Inferior parietal cortex (tissue), 1 donor: ENCODE measurements around the gene C11orf21.

Experiments used
- DNase-seq: peaks from one replicate; pipeline ENCODE4 v3.0.0-alpha.2; 2016; ENCODE audit errors: extremely low spot score

Gene C11orf21

DNA sequence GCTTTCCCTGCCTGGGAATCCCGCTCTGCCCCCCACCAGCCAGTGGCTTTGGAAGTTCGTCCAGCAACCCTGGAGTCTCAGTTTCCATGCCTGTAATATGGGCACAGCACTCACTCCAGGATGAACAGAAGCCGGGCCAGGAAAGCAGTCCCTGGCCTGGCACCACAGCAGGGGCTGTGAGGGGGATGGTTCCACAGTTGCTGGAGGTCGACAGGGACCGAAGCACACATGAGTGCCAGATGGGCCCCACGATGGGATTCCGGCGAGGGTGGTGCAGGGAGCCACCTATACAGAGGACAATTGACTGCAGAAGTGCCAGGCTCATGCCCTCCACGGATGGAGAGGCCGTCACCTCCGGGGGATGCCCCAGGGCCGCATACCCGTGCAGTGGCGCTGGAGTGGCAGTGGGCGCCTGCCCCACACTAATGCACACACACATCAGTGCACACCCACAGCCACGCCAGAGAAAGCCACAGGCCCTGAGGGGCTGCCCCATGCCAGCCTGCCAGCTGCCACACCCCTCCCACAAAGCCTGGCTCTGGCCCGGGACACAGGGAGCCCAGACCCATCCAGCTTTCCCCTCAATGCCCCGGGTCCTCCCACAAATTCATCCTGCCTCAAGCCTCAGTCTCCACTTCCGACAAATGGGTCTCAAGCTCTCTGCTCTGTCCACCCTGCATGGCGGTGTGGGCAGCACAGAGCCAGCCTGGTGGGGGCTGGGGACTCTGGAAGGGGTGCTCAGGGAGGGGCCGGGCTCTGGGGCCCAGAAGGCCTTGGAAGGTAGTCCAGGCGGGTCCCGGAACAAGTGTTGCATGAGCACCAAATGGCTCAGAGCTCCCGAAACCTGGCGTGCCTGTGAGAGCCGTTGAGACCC is 41.0 kb downstream of the C11orf21 start:
- DNase-seq: no peak

DNA sequence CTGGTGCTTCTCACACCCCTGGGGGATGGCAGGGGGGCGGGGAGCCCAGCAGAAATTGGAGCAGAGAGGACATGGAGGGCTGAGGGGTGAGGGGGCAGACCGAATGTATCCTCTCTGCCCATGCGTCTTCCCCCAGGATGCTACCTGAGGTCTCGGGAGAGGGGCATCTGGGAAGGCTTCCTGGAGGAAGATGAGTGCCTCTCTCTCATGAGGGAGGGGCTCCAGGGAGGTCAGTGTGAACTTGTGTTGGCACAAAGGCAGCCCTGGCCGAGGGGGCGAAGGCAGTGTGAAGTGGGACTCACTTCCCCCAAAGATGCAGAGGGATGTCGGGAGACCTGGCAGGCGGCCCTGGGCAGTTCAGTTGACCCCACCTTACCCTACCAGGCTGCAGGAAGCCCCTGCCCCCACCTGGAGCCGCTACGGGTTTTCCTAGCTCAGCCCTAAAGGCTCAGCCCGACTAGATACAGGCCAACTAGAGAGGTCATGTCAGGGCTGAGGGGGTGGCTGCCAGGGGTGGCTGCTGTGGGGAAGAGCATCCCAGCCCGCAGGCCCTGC is 41.7 kb downstream of the C11orf21 start:
- no peak for DNase-seq

DNA sequence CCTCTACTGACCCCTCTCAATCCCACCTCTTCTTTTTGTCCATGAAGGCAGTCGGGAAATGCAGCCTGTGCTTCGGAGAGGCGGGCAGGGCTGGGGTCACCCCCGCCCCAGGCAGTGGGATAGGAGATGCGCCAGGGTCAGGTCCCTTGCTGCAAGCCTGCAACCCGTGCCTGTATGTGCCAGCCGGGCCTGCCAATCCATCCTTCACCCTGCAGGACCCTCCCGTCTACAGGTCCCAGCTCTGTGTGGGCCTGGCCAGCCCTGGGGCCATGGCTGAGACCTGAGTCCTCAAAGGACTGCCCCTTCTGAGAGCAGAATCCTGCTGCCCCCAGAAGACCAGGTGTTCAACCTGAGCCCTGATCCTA is 42.3 kb downstream of the C11orf21 start:
- DNase-seq: no peak

DNA sequence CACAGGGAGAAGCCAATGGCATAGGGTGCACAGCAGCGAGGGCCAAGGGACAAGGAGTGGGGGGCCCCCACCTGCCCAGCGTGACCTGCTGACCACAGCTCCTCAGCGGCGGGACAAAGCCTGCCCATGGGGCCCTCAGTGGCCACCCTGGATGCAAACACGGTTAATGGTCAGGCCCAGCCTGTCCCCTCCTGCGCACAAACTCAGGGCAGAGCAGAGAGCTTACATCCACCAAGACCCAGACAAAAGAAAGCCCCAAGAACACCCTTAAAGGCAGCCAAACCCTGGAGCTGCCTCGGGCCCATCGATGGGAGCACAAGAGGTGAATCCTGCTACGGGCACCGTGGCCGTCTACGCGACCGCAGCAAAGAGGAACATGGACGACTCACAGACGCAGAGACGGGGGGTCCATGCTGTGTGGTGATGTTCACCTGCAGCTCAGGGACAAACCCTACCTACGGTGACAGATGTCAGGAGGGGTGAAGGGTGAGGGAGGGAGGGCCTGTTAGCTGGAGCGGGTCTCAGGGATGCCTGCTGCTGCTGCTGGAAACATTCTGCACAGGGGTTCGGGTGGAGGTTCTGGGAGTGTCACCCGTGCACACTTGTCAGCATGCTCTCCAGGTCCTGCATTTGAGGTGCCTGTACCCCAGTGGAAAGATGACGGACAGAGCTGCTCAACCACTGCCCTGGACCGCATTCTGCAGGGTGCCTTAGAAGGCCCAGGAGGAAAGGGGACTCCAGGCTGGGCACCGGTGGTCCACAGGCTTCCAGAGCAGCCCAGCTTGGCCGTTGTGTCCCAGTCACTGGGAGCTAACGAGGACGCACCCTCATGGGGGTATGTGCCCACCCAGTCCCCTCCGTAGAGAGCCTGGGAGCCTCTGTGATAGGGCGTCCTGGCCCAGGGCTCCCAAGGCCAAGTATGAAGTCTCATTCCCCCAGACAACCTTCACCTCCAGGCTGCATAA is 42.9 kb downstream of the C11orf21 start:
- DNase-seq: no peak

DNA sequence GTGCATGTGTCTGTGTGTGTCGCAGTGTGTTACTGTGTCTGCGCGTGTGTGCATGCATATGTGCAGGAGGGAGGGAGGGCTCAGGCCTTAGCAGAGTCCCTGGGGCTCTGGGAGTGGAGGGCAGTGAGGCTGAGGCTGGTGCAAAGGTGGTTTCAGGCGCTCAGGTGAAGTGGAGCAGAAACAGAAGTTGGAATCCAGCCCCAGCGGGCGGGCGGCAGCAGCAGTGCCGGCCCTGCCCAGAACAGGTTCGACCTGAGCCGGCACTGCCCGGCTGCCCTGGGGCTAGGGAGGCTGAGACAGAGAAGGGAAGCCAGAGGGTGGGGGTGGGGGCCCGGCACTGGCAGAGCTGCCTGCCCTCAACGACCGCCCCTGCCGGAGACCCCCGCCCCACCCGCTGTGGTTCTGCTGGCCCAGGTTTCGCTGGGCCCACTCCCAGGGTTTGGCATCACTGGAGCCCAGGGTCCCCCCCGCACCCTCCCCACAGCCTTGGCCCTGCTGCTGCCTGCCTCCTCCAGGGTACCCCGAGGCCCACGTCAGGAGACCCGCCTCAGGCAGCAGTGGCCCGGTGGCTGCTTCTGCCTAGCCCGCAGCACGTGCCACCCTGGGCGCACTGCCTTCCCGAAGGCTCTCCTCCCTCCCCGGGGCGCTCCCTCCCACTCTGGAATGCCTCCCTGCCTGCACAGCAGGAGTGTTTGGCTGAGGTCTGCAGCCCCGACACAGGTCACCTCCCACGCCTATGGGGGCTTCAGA is 44.6 kb downstream of the C11orf21 start:
- no peak for DNase-seq

DNA sequence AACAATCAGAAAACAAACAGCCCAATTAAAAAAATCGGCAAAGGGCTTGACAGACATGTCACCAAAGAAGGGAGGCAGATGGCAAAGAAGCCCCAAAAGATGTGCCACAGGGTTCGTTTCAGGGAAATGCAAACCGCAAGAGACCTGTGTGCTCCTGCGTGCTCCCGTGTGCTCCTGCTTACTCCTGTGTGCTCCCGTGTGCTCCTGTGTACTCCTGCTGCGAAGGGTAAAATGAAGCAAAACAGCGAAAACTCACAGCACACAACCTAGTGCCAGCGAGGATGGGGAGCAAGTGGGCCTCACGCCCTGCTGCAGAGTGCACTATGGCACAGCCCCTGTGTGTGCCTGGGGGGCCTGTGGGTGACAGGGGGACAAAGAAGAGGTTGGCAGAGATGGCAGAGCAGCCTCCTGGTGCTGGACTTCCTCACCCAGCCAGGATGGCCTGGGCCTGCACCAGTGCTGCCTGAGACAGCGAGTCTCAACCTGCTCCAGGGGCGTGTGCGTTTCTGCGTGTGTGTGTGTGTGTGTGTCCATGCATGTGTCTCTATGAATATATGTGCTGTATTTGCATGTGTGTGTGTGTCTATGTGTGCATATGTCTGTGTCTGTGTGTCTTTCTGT is 45.3 kb downstream of the C11orf21 start:
- no peak for DNase-seq

DNA sequence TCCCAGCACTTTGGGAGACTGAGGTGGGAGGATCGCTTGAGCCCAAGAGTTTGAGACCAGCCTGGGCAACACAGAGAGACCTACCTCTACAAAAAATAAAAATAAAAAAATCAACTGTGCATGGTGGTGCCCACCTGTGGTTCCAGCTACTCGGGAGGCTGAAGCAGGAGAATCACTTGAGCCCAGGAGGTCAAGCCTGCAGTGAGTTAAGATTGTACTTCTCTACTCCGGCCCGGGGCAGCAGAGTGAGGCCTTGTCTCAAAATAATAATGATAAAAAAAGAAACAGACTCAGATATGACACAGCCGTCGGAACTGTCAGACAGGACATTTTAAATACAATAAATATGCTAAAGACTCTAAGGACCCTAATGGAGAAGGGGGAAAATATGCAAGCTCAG is 49.7 kb downstream of the C11orf21 start:
- no peak for DNase-seq

DNA sequence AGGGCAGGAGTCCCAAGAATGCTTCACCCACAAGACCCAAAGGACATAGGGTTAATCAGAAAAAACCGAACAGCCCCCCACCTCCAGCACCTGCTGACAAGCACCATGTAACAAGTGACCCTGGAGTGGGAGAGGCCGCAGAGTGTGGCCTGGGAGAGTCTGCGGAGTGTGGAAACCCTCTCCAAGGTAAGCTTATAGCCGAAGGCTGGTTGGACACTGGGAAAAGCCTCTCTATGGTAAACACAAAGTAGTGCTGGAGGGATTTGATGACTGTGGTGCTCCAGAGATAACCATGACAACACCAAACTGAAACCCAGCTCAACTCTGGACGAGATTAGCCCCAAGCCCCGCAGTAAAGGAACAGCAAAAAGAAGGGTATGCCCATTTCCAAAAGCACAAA is 50.6 kb downstream of the C11orf21 start:
- no peak for DNase-seq

DNA sequence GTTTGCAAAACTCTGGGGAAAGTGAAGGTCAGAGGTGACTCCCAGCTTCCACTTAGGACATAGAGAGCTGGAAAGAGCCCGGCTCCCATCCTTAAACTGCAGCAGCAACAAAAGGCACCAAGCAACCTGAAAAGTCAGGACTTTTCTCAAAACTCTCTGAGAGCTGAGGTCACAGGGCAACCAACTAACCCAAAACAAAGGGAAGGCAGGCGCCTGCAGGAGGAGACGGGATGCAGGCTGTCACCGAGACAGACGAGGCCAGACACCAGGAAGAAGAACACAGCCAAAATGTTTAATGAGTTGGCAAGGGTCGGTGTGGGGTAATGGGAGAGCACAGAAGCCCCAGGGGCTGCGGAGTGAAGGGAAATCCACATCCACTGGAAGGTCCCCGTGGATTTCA is 51.2 kb downstream of the C11orf21 start:
- DNase-seq: no peak

DNA sequence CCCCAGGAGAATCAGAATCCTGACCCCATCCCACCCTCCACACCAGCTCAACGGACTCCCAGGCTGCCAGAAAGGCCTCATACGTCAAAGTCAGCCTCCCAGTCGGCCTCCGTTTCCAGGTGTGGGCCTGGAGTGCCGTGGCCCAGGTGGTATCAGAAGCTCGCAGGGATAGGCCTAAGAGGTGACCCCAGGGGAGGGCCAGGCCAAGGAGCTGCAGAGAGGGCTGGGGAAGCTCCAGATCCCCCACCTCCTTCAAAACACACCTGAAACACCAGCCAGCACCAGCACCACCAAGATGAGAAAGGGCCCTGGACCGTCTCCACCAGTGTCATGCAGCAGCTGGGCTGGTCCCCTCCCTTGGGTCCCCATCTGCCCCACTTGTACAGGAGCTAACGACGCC is 51.7 kb downstream of the C11orf21 start:
- DNase-seq: no peak

DNA sequence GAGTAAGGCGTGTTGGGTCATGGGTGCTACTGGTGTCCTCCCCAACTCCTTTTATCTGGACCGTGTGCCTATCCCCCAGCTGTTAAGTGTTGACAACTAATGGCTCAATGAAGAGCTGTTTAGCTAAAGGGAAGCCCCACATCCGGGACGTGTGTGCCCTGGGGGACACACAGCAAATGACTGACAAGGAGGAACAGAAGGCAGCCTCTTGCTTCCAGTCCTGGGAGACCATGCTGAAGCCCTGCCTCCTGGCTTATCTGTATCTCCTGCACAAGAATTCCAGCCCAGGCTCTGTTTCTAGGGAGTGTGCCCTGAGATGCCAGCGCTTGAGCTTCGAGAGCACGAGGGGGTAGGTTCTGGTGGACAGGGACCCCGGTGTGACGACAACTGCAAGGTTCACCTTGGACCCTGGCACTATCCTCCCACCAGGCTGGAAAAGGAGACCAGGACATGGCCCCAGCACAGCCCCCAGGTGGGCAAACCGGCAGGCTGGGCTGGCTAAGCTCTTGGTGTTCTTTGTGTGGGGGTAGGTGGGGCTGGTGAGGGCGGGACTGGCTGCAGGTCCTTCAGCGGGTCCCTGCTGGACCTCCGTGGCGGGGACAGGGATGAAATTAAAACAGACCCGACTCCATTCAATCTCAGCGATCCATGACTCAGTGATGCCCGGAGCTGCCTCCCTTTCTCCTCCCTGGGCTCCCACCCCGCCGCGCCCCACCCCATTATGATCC is 52.4 kb downstream of the C11orf21 start:
- DNase-seq: no peak

DNA sequence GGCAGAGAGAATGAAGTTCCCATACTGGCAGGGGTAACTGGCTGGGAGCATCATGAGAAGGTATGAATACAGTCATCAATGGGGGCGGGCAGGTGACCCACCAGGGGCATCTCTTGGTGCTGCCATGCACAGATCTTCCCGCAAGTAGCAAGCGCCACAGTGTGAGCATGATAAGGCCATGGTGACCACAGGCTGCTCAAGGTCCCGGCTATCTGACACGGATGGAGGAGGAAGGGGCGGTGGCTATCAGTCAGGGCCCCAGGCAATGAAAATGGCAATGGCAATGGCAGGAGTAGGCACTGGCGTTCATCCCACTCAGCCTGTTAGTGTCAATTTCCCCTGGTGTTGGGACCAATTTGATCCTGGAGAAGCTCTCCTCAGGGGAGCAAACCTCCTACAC is 53.0 kb downstream of the C11orf21 start:
- DNase-seq: no peak

DNA sequence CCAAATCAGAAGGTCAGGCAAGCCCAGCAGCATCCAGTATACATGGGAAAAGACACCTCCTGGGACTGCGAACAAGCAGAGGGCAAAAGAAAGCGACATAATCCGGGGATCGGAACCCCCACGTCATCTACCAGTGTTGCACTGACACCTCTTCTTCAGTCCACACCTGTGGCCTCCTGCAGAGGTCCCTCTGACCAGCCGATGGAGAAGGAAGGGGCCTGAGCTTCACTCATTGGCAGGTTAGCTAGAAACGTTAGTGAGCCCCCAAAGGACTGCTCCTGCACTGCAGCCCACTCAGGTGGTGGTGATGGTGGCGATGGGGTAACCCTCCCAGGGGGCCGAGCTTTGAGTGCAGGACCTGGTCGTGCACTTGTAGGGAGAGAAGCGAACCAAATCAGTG is 53.5 kb downstream of the C11orf21 start:
- no peak for DNase-seq

DNA sequence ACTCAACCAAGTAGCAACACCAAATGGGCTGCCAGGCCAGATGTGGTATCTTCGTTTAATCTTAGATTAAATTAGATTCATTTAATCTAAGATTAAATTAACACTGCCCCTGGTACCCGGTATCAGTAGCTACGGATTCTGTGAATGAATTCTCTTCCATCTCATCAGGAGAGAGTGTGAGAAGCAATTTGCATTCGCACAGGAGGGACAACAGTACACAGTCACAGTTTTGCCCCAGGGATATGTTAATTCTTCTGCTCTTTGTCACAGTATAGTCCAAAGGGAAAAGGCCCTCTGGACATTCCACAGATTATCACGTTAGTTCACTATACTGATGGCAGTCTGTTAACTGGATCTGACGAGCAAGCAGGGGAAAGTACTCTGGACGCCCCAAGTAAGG is 54.2 kb downstream of the C11orf21 start:
- no peak for DNase-seq
